Astrocyte (in vitro differentiated cells and primary cell): Measurements from ENCODE around the gene PTPRE. TPM values are rescaled to one million over a fixed set of nuclear protein-coding genes. Genes with fewer than 3 reads are reported as not detected.

Experiments
- DNase-seq: peaks from one replicate; pipeline ENCODE4 v3.0.0-alpha.2; 2010; ENCODE audit warnings: low read depth
- FAIRE-seq: peaks from 2 replicates; lab custom pipeline; 2011; peaks lifted over from hg19 to GRCh38; lab: Jason Lieb, UNC
- H2AFZ ChIP-seq: 2 replicates; pipeline ENCODE4 v1.6.0; 2012; ENCODE audit warnings: low read depth, low read length, inconsistent platforms
- H3K27ac ChIP-seq: 2 replicates; pipeline ENCODE4 v1.5.1; 2011; ENCODE audit warnings: low read depth, low read length, inconsistent platforms
- H3K27me3 ChIP-seq: 2 replicates; pipeline ENCODE4 v1.6.0; 2011; ENCODE audit warnings: low read length, inconsistent platforms; ENCODE audit not compliant: insufficient read depth
- H3K36me3 ChIP-seq: 2 replicates; pipeline ENCODE4 v1.5.1; 2011; ENCODE audit warnings: low read length, inconsistent platforms; ENCODE audit not compliant: insufficient read depth
- H3K4me1 ChIP-seq: 2 replicates; pipeline ENCODE4 v1.5.1; 2011; ENCODE audit warnings: low read length, inconsistent platforms; ENCODE audit not compliant: insufficient read depth
- H3K4me2 ChIP-seq: 2 replicates; pipeline ENCODE4 v1.6.0; 2012; ENCODE audit warnings: low read length, inconsistent platforms
- H3K4me3 ChIP-seq: 2 replicates; pipeline ENCODE4 v1.5.1; 2011; ENCODE audit warnings: low read depth, mild to moderate bottlenecking, low read length, inconsistent platforms; ENCODE audit not compliant: insufficient read depth
- H3K79me2 ChIP-seq: 2 replicates; pipeline ENCODE4 v1.6.0; 2012; ENCODE audit warnings: mild to moderate bottlenecking, low read length, inconsistent platforms; ENCODE audit not compliant: insufficient read depth
- H3K9ac ChIP-seq: 2 replicates; pipeline ENCODE4 v1.6.0; 2012; ENCODE audit warnings: mild to moderate bottlenecking, low read length, inconsistent platforms
- H3K9me3 ChIP-seq: 2 replicates; pipeline ENCODE4 v1.5.1; 2012; ENCODE audit warnings: low read depth, mild to moderate bottlenecking, low read length, inconsistent platforms; ENCODE audit not compliant: insufficient read depth
- H4K20me1 ChIP-seq: 2 replicates; pipeline ENCODE4 v1.6.0; 2012; ENCODE audit warnings: low read length, inconsistent platforms; ENCODE audit not compliant: insufficient read depth
- H3K27ac Mint-ChIP-seq: one replicate; pipeline ENCODE4 v1.8.0; 2021; ENCODE audit warnings: mild to moderate bottlenecking, mixed read lengths; ENCODE audit not compliant: unreplicated experiment
- H3K27me3 Mint-ChIP-seq: one replicate; pipeline ENCODE4 v1.8.0; 2021; ENCODE audit warnings: low read depth, mixed read lengths; ENCODE audit not compliant: unreplicated experiment
- H3K36me3 Mint-ChIP-seq: one replicate; pipeline ENCODE4 v1.8.0; 2021; ENCODE audit warnings: low read depth, mixed read lengths; ENCODE audit not compliant: unreplicated experiment
- H3K4me1 Mint-ChIP-seq: one replicate; pipeline ENCODE4 v1.8.0; 2021; ENCODE audit warnings: low read depth, mixed read lengths; ENCODE audit not compliant: unreplicated experiment
- H3K4me3 Mint-ChIP-seq: one replicate; pipeline ENCODE4 v1.8.0; 2021; ENCODE audit warnings: mild to moderate bottlenecking, moderate library complexity, mixed read lengths; ENCODE audit not compliant: unreplicated experiment
- H3K9me3 Mint-ChIP-seq: one replicate; pipeline ENCODE4 v1.8.0; 2021; ENCODE audit warnings: mild to moderate bottlenecking, mixed read lengths; ENCODE audit not compliant: unreplicated experiment
- EZH2 ChIP-seq: IDR thresholded peaks from 2 replicates; pipeline ENCODE4 v1.6.1; 2012; ENCODE audit warnings: mild to moderate bottlenecking, low read length, inconsistent platforms; ENCODE audit not compliant: insufficient read depth
- total RNA-seq: library from RNA; stranded (reverse); gene quantifications from 2 replicates; pipeline ENCODE4 v1.2.1, GENCODE V29; 2021
- TF ChIP-seq, protein P1 (sequence below): IDR thresholded peaks from 2 replicates; pipeline ENCODE4 v1.5.1; 2011; ENCODE audit warnings: low read depth, mild to moderate bottlenecking, inconsistent platforms, low read length, moderate library complexity; ENCODE audit not compliant: insufficient read depth

Gene PTPRE
- total RNA-seq, 1 donor from 2014 or later = 14.1 TPM

DNA sequence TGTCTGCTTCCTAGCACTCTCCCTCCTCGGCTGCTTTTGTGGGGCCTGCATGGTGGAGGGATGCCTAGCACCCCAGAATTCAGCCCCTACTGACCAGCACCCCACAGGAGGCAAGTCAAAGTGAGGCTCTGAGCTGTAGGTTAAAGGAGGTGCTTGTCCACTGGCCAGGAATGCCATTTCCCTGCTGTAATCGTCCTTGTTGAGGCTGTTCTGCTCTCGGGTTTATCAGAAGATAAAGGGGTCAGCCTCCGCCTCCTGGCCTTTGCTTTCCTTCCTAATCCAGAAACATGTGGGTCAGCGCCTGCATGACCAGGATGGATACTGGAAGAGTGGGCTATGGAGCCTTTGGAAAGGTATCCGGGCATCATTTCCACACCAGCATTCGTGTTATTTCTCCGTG is 120.4 kb downstream of the PTPRE start:
- H4K20me1 ChIP-seq = peaks cover 32% of the 10 kb centered on the region
- no peak for FAIRE-seq
- no peak overlapping the region for H3K4me3 Mint-ChIP-seq

DNA sequence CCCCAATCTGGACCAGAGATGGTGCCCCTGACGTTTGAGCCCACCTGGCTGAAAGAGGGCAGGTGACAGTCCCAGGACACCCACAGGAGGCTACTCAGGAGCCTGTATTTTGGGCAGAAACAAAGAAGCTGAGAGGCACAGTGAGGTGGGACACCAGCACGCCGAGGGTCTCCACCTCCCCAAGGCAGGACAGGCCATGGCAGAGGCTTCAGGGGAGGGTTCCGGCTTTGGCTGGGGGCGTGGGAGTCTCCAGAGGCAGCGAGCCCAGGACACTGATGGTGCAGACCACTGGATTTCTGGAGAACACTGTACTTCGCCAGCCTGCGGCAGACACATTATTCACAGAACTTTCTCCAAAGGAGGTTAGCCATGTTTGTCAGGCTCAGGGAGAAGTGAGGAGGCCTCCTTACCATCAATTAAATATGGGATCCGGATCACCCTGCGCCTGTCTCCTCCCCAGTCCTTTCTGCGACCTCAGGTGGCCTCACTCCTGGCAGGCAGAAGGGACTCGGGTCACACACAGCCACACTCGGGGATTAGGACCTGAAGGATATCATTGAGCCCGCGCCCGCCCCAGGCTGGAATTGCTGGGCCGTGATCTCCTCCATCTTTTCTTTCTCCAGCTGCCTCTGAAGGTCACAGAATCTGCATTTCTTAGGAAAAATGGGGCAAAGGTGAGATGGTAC is 121.1 kb downstream of the PTPRE start:
- Histone ChIP-seq H3K36me3 (no peaks in the 10 kb centered on the region), H4K20me1 (peaks cover 32% of the 10 kb centered on the region), H3K4me2 (no peak overlapping the region), H3K4me1 (no peaks in the 10 kb centered on the region), H3K9me3 (no peaks in the 10 kb centered on the region), H3K4me3 (no peak overlapping the region), H3K27me3 (no peaks in the 10 kb centered on the region), H3K9ac (no peak overlapping the region), H3K27ac (no peak overlapping the region), H2AFZ (no peak overlapping the region), H3K79me2 (no peaks in the 10 kb centered on the region)
- H3K4me3 Mint-ChIP-seq = no peak overlapping the region
- TF ChIP-seq, protein P1, sequence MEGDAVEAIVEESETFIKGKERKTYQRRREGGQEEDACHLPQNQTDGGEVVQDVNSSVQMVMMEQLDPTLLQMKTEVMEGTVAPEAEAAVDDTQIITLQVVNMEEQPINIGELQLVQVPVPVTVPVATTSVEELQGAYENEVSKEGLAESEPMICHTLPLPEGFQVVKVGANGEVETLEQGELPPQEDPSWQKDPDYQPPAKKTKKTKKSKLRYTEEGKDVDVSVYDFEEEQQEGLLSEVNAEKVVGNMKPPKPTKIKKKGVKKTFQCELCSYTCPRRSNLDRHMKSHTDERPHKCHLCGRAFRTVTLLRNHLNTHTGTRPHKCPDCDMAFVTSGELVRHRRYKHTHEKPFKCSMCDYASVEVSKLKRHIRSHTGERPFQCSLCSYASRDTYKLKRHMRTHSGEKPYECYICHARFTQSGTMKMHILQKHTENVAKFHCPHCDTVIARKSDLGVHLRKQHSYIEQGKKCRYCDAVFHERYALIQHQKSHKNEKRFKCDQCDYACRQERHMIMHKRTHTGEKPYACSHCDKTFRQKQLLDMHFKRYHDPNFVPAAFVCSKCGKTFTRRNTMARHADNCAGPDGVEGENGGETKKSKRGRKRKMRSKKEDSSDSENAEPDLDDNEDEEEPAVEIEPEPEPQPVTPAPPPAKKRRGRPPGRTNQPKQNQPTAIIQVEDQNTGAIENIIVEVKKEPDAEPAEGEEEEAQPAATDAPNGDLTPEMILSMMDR = no peak
- TF ChIP-seq EZH2 = no peak
- H3K9me3 Mint-ChIP-seq = no peaks in the 10 kb centered on the region
- H3K27me3 Mint-ChIP-seq = peaks cover 2% of the 10 kb centered on the region
- no peak overlapping the region for H3K27ac Mint-ChIP-seq
- FAIRE-seq = no peak
- H3K36me3 Mint-ChIP-seq = peaks cover 3% of the 10 kb centered on the region
- no peak for DNase-seq
- peaks cover 24% of the 10 kb centered on the region for H3K4me1 Mint-ChIP-seq

More for the DNA sequence above, 120.4 kb downstream of the PTPRE start:
- H3K4me1 Mint-ChIP-seq = peaks cover 24% of the 10 kb centered on the region
- peaks cover 2% of the 10 kb centered on the region for H3K27me3 Mint-ChIP-seq
- Histone ChIP-seq H3K4me2 (no peak overlapping the region), H3K27ac (no peak overlapping the region), H3K79me2 (no peaks in the 10 kb centered on the region), H3K36me3 (no peaks in the 10 kb centered on the region), H3K27me3 (no peaks in the 10 kb centered on the region), H3K9ac (no peak overlapping the region), H2AFZ (no peak overlapping the region), H3K9me3 (no peaks in the 10 kb centered on the region), H3K4me3 (no peak overlapping the region), H3K4me1 (no peaks in the 10 kb centered on the region)
- no peak overlapping the region for H3K27ac Mint-ChIP-seq
- H3K9me3 Mint-ChIP-seq = no peaks in the 10 kb centered on the region
- peaks cover 3% of the 10 kb centered on the region for H3K36me3 Mint-ChIP-seq
- no peak for TF ChIP-seq EZH2
- TF ChIP-seq, protein P1 = no peak
- DNase-seq = no peak

DNA sequence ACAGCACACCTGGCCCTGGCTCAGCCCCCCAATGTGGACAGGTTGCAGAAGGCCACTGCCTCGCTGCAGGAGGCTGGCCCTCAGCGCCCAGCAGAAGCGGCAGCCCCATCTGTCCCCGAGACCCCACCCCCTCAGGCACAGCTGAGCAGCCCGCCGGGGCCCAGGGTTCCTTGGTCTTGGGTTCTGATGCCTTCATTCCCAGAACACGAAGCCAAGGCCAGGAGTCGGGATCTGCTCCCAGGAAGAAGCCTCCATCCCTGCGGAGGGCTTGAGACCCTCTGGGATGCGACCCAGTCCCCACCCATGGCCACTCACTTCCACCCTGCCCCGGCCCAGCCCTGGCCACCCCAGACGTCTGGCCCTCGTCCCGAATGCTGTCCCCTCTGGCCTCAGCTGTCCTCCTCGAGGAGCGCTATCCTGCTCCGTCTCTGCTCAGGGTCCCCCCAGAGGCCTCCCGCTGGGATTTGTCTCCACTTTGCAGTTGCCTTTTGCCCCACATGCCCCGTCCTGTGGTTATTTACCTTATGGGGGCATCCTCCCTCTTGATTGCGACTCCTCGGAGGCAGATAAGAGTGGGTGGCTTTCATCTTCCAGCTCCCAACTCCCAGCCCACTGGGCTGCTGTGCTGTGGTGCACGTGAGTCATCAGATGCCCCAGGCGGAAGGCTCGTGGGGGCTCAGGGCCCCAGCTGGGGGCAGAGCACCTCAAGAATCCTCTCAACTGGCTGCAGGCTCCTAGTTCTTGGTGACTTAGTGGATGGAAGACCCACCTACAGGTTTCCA is 121.8 kb downstream of the PTPRE start:
- no peaks in the 10 kb centered on the region for H3K9me3 ChIP-seq
- H3K4me1 ChIP-seq = no peaks in the 10 kb centered on the region
- no peak overlapping the region for H3K27ac ChIP-seq
- no peak overlapping the region for H3K4me3 ChIP-seq
- H3K4me1 Mint-ChIP-seq = peaks cover 24% of the 10 kb centered on the region
- H2AFZ ChIP-seq = no peak overlapping the region
- H3K36me3 Mint-ChIP-seq = peaks cover 3% of the 10 kb centered on the region
- peaks cover 2% of the 10 kb centered on the region for H3K27me3 Mint-ChIP-seq
- no peaks in the 10 kb centered on the region for H3K36me3 ChIP-seq
- H3K79me2 ChIP-seq = no peaks in the 10 kb centered on the region
- H4K20me1 ChIP-seq = peaks cover 32% of the 10 kb centered on the region
- H3K4me3 Mint-ChIP-seq = no peak overlapping the region
- no peak overlapping the region for H3K27ac Mint-ChIP-seq
- H3K9ac ChIP-seq = no peak overlapping the region
- FAIRE-seq = no peak
- DNase-seq = no peak
- TF ChIP-seq, protein P1 = no peak
- TF ChIP-seq EZH2 = no peak
- no peak overlapping the region for H3K4me2 ChIP-seq
- H3K9me3 Mint-ChIP-seq = no peaks in the 10 kb centered on the region
- H3K27me3 ChIP-seq = no peaks in the 10 kb centered on the region
